Mesendoderm (in vitro differentiated cells): ENCODE measurements around the gene CRYBG1.

ENCODE experiments used
- DNase-seq: peaks from one replicate; pipeline ENCODE4 v3.0.0; 2013
- H2AK5ac ChIP-seq: 2 replicates; pipeline ENCODE4 v1.6.1; 2013; ENCODE audit warnings: low read length, inconsistent platforms
- H2BK120ac ChIP-seq: 2 replicates; pipeline ENCODE4 v1.6.1; 2013; ENCODE audit warnings: low read depth, mild to moderate bottlenecking, low read length, moderate library complexity, mixed read lengths
- H2BK15ac ChIP-seq: replicated peaks from 2 replicates; pipeline ENCODE4 v1.6.1; 2013; ENCODE audit warnings: low read depth, mild to moderate bottlenecking, moderate library complexity
- H2BK5ac ChIP-seq: 2 replicates; pipeline ENCODE4 v1.6.1; 2013; ENCODE audit warnings: low read length, inconsistent platforms
- H3K18ac ChIP-seq: 2 replicates; pipeline ENCODE4 v1.6.1; 2013; ENCODE audit warnings: mild to moderate bottlenecking, low read length, mixed read lengths
- H3K23ac ChIP-seq: one replicate; pipeline ENCODE4 v1.6.1; 2013; ENCODE audit warnings: low read length
- H3K27ac ChIP-seq: 2 replicates; pipeline ENCODE4 v1.5.1; 2013; ENCODE audit warnings: low read depth, mild to moderate bottlenecking, inconsistent platforms, low read length, moderate library complexity
- H3K27me3 ChIP-seq: 2 replicates; pipeline ENCODE4 v1.6.1; 2013; ENCODE audit warnings: low read length, control low read depth, mild to moderate bottlenecking, inconsistent platforms; ENCODE audit not compliant: insufficient read depth, poor library complexity
- H3K36me3 ChIP-seq: 2 replicates; pipeline ENCODE4 v1.6.1; 2013; ENCODE audit warnings: low read length, inconsistent platforms; ENCODE audit not compliant: control insufficient read depth, insufficient read depth
- H3K4ac ChIP-seq: one replicate; pipeline ENCODE4 v1.6.1; 2013; ENCODE audit warnings: low read depth, mild to moderate bottlenecking, low read length, moderate library complexity
- H3K4me1 ChIP-seq: 2 replicates; pipeline ENCODE4 v1.6.1; 2013; ENCODE audit warnings: low read depth, low read length, inconsistent platforms; ENCODE audit not compliant: control insufficient read depth
- H3K4me2 ChIP-seq: 2 replicates; pipeline ENCODE4 v1.6.1; 2013; ENCODE audit warnings: low read length
- H3K4me3 ChIP-seq: 2 replicates; pipeline ENCODE4 v1.5.1; 2013; ENCODE audit warnings: mild to moderate bottlenecking, low read length
- H3K56ac ChIP-seq: one replicate; pipeline ENCODE4 v1.6.1; 2013; ENCODE audit warnings: low read length
- H3K79me1 ChIP-seq: 2 replicates; pipeline ENCODE4 v1.6.1; 2013; ENCODE audit warnings: low read length, inconsistent platforms
- H3K79me2 ChIP-seq: 2 replicates; pipeline ENCODE4 v1.6.1; 2013; ENCODE audit warnings: mild to moderate bottlenecking, low read length; ENCODE audit not compliant: control insufficient read depth, insufficient read depth
- H3K9ac ChIP-seq: 2 replicates; pipeline ENCODE4 v1.6.1; 2013; ENCODE audit warnings: low read length, inconsistent platforms
- H4K5ac ChIP-seq: one replicate; pipeline ENCODE4 v1.6.1; 2013; ENCODE audit warnings: low read length
- H4K8ac ChIP-seq: one replicate; pipeline ENCODE4 v1.6.1; 2013; ENCODE audit warnings: low read depth, mild to moderate bottlenecking, control low read depth, low read length, moderate library complexity
- WGBS: extraction: QIAGEN DNeasy Blood & Tissue Kit; methylation state at CpG from one replicate; pipeline ENCODE4 v1.1.7; 2013; ENCODE audit warnings: low lambda C conversion rate, missing lambda C conversion rate; ENCODE audit not compliant: insufficient coverage; ENCODE audit errors: extremely low coverage; 5-methylcytosine and 5-hydroxymethylcytosine counted together

CRYBG1 gene

DNA sequence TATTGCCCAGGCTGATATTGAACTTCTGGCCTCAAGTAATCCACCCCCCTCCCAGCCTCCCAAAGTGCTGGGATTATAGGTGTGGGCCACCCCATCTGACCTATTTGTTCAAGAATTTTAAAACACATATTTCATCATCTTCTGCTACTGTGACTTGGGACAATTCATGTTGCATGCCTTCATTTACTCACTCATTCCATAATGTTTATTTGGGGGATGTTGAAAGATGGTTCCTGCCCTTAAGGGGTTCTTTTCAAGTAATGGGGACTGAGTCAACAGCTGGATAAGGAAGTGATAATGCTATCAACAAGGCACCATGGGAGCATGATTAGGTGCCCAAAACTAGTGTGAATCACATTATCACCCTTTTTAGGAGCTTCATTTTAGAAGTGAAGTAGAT lies 62.0 kb downstream of the CRYBG1 start:
- H3K27me3 ChIP-seq, result peaks cover 1% of the 10 kb centered on the region
- no peak overlapping the region for H3K18ac ChIP-seq
- no peaks in the 10 kb centered on the region for H3K36me3 ChIP-seq
- H4K8ac ChIP-seq, result no peak overlapping the region
- H2BK120ac ChIP-seq, result no peak overlapping the region
- no peak overlapping the region for H3K9ac ChIP-seq
- H3K56ac ChIP-seq, result no peak overlapping the region
- H2AK5ac ChIP-seq, result no peak overlapping the region
- no peaks in the 10 kb centered on the region for H3K4me1 ChIP-seq
- H3K27ac ChIP-seq, result no peak overlapping the region
- H3K79me2 ChIP-seq, result no peaks in the 10 kb centered on the region
- no peak overlapping the region for H3K4ac ChIP-seq
- H3K23ac ChIP-seq, result no peak overlapping the region
- no peak overlapping the region for H3K4me2 ChIP-seq
- H2BK5ac ChIP-seq, result no peak overlapping the region
- H3K4me3 ChIP-seq, result no peak overlapping the region
- no peak overlapping the region for H2BK15ac ChIP-seq
- no peaks in the 10 kb centered on the region for H3K79me1 ChIP-seq
- DNase-seq, result no peak
- no peak overlapping the region for H4K5ac ChIP-seq

DNA sequence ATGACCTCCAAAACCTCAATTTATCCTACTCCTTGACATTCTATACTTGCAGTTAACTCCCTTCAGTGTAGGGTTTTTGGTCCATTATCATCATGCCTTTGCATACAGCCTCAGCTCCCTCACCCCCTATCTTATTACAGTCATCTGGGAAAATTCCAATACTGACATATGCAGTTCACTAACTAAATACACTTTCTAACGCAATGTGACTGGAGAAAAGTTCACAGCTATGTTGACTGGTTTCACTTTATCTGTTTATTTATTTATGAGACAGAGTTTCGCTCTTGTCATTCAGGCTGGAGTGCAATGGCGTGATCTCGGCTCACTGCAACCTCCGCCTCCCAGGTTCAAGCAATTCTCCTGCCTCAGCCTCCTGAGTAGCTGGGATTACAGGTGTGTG lies 64.9 kb downstream of the CRYBG1 start:
- no peak overlapping the region for H4K8ac ChIP-seq
- H3K79me1 ChIP-seq, result no peaks in the 10 kb centered on the region
- H2BK5ac ChIP-seq, result no peak overlapping the region
- no peak overlapping the region for H3K4me3 ChIP-seq
- no peak overlapping the region for H3K4ac ChIP-seq
- no peak overlapping the region for H3K9ac ChIP-seq
- no peak overlapping the region for H2BK120ac ChIP-seq
- DNase-seq, result no peak
- H3K4me1 ChIP-seq, result no peaks in the 10 kb centered on the region
- H3K27me3 ChIP-seq, result peaks cover 1% of the 10 kb centered on the region
- no peak overlapping the region for H3K18ac ChIP-seq
- H3K4me2 ChIP-seq, result no peak overlapping the region
- no CpG with 5 or more reads among the region's 5 CpGs for WGBS
- H3K56ac ChIP-seq, result no peak overlapping the region
- H3K23ac ChIP-seq, result no peak overlapping the region
- H4K5ac ChIP-seq, result no peak overlapping the region
- H3K36me3 ChIP-seq, result no peaks in the 10 kb centered on the region
- H2BK15ac ChIP-seq, result no peak overlapping the region
- H3K79me2 ChIP-seq, result no peaks in the 10 kb centered on the region
- no peak overlapping the region for H3K27ac ChIP-seq
- H2AK5ac ChIP-seq, result no peak overlapping the region

- no peak overlapping the region for H3K56ac ChIP-seq
- no peak overlapping the region for H4K8ac ChIP-seq
- DNase-seq, result no peak
- H3K4me1 ChIP-seq, result no peaks in the 10 kb centered on the region
- no peak overlapping the region for H2AK5ac ChIP-seq
- no peak overlapping the region for H4K5ac ChIP-seq
- no peak overlapping the region for H3K4me3 ChIP-seq
- H2BK15ac ChIP-seq, result no peak overlapping the region
- no peak overlapping the region for H3K9ac ChIP-seq
- H3K4ac ChIP-seq, result no peak overlapping the region
- no peaks in the 10 kb centered on the region for H3K36me3 ChIP-seq
- H3K79me1 ChIP-seq, result no peaks in the 10 kb centered on the region
- H3K18ac ChIP-seq, result no peak overlapping the region
- H3K79me2 ChIP-seq, result no peaks in the 10 kb centered on the region
- peaks cover 1% of the 10 kb centered on the region for H3K27me3 ChIP-seq
- H3K27ac ChIP-seq, result no peak overlapping the region
- H2BK5ac ChIP-seq, result no peak overlapping the region
- no peak overlapping the region for H2BK120ac ChIP-seq
- H3K4me2 ChIP-seq, result no peak overlapping the region
- WGBS, result no CpG with 5 or more reads among the region's 5 CpGs
- H3K23ac ChIP-seq, result no peak overlapping the region
Observed at GRCh38 chr6:106426250-106426970, 65.9 kb downstream of the CRYBG1 start.

- H2BK5ac ChIP-seq, result no peak overlapping the region
- no peaks in the 10 kb centered on the region for H3K36me3 ChIP-seq
- H3K27ac ChIP-seq, result no peak overlapping the region
- H3K4me1 ChIP-seq, result no peaks in the 10 kb centered on the region
- H4K8ac ChIP-seq, result no peak overlapping the region
- H3K23ac ChIP-seq, result no peak overlapping the region
- no peak for DNase-seq
- no CpG with 5 or more reads among the region's 7 CpGs for WGBS
- H2BK15ac ChIP-seq, result no peak overlapping the region
- H3K4me2 ChIP-seq, result no peak overlapping the region
- H3K9ac ChIP-seq, result no peak overlapping the region
- no peak overlapping the region for H3K4ac ChIP-seq
- no peak overlapping the region for H3K18ac ChIP-seq
- H3K79me1 ChIP-seq, result no peaks in the 10 kb centered on the region
- H3K27me3 ChIP-seq, result peaks cover 1% of the 10 kb centered on the region
- no peak overlapping the region for H2BK120ac ChIP-seq
- H3K79me2 ChIP-seq, result no peaks in the 10 kb centered on the region
- H3K56ac ChIP-seq, result no peak overlapping the region
- H4K5ac ChIP-seq, result no peak overlapping the region
- no peak overlapping the region for H3K4me3 ChIP-seq
- no peak overlapping the region for H2AK5ac ChIP-seq
Observed at GRCh38 chr6:106430466-106430865, 69.9 kb downstream of the CRYBG1 start.

- Histone ChIP-seq H2BK120ac (no peak overlapping the region), H3K56ac (no peak overlapping the region), H4K5ac (no peak overlapping the region), H3K27ac (no peak overlapping the region), H3K23ac (no peak overlapping the region), H2BK15ac (no peak overlapping the region), H2BK5ac (no peak overlapping the region), H3K36me3 (no peaks in the 10 kb centered on the region), H3K79me1 (no peaks in the 10 kb centered on the region), H4K8ac (no peak overlapping the region), H3K4me2 (no peak overlapping the region), H3K18ac (no peak overlapping the region), H2AK5ac (no peak overlapping the region), H3K79me2 (no peaks in the 10 kb centered on the region), H3K27me3 (peaks cover 1% of the 10 kb centered on the region), H3K9ac (no peak overlapping the region), H3K4ac (no peak overlapping the region), H3K4me1 (no peaks in the 10 kb centered on the region), H3K4me3 (no peak overlapping the region)
- WGBS, result no CpG with 5 or more reads among the region's 4 CpGs
- DNase-seq, result no peak
Observed at GRCh38 chr6:106431405-106431804, 70.9 kb downstream of the CRYBG1 start.

DNA sequence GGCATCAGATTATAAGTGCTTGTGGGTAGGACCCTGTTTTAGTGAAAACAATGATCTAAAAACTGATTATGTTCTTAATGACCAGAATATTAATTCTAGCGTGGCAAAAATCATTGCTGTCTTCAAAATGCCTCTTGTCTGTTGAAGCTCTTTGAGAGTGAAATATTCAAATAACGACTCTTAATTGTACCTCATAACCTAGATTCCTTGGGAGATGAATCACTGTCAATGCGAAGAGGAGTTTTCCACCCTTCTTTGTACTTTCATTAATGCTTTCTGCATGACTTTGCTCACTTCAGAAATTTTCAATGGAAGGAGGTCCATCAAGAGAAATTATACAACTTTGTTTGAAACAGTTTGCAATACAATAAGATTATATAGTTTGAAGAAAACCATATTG lies 71.5 kb downstream of the CRYBG1 start:
- Histone ChIP-seq H3K56ac (no peak overlapping the region), H2BK120ac (no peak overlapping the region), H3K9ac (no peak overlapping the region), H4K5ac (no peak overlapping the region), H2BK15ac (no peak overlapping the region), H3K27ac (no peak overlapping the region), H2AK5ac (no peak overlapping the region), H3K23ac (no peak overlapping the region), H3K4me1 (no peaks in the 10 kb centered on the region), H3K4ac (no peak overlapping the region), H3K79me1 (no peaks in the 10 kb centered on the region), H3K27me3 (no peaks in the 10 kb centered on the region), H4K8ac (no peak overlapping the region), H3K18ac (no peak overlapping the region), H3K4me3 (no peak overlapping the region), H3K4me2 (no peak overlapping the region), H3K36me3 (no peaks in the 10 kb centered on the region), H3K79me2 (no peaks in the 10 kb centered on the region), H2BK5ac (no peak overlapping the region)
- DNase-seq, result no peak
- no CpG with 5 or more reads among the region's 3 CpGs for WGBS
